HG03066 (cell line): Measurements from ENCODE around the gene P2RY6.
"Not testable (repeated sequence)": the region's sequence is repeated elsewhere in the genome, so short reads cannot be mapped to it uniquely, and the experiment has no call there.

Experiments
- ATAC-seq: cut with Tn5 transposase; IDR thresholded peaks from one replicate; pipeline ENCODE4 v1.9.1; 2021; ENCODE audit warnings: low read depth; ENCODE audit not compliant: unreplicated experiment

The P2RY6 gene

DNA sequence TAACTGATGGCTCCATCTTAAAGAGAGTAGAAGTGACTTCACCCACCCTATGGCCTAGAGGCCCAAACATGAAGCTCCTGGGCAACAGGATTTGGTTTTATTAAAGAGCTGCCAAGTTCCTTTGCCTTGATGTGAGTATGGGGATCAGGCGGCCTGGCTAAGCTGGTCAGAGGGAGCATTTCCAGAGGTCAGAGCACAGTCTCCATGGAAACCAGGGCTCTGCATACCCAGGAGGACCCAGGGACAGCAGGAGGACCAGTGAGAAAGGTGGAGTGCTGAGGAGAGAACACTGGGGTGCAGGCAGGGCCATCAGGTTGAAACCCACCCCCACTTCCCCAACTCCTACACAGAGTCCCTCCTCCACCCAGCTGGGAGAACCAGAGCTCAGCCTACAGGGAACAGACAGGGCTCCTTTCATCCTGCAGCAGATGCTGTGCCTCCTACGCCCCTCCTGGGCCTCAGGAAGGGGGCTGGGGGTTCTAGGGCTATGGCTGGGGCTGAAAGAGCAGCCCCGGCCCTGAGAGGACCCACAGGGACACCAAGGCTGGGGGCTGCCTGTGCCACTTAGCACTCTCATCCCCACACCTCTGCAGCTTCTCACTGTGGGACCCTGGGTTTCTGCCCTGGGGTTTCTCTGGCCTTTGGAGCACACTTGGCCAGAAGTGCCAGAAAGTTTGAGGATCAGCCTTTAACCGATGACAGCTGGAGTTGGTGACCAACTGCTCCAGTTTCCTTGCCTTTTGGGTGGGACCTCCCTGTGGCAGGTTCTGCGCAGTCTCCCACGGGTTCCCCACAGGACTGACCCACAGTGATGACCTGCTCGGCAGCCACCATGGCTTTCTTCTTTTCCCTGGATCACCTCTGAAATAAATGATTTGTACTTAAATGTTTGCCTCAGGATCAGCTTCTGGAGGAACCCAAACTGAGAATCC lies 13.8 kb upstream of the P2RY6 start:
- ATAC-seq: no peak

- no peak for ATAC-seq
Observed at GRCh38 chr11:73259406-73260126, 12.6 kb upstream of the P2RY6 start.

DNA sequence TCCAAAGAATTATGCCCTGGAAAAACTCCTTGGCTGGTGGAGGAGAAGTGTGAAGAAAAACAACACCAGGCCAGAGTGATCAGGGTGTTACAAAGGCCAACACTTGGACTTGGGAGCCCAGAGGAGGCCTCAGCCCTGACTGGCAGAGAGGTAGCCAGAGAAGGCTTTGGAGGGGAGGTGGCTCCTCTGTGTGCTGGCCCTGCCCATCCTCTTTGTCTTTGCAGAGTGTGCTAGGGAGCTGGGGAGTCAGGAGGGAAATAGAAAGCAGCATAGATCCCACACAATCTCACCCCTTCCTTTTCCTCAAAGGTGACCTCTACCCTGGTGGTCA lies 12.0 kb upstream of the P2RY6 start:
- ATAC-seq: no peak

DNA sequence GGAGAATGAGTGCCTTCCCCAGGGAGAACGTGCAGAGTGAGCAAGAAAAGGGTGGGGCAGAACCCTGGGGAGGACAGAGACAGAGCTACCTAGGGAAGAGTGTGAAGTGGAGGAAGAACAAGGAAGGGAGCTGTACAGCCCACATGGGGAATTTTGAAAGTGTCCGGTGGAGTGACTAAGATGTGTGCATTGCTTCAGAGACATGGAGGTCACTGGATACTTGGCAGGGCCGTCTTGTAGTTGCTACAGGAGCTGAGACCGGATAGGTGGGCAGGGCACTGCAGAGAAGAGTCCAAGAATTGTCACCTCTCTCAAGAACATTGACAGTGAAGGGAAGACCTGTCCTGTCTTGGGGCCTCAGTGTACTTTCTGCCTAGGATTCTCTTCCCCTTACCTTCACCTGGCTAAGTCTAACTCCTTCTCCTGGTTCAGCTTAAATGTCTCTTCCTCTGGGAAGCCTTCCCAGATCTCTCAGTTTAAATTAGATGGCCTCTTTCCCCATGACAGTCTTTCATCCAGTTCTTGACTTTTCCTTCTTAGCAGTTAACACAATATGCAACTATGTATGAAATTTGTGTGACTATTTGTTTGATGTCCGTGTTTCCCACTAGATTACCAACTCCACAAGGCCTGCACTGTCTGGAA lies 9.2 kb upstream of the P2RY6 start:
- ATAC-seq: no peak

DNA sequence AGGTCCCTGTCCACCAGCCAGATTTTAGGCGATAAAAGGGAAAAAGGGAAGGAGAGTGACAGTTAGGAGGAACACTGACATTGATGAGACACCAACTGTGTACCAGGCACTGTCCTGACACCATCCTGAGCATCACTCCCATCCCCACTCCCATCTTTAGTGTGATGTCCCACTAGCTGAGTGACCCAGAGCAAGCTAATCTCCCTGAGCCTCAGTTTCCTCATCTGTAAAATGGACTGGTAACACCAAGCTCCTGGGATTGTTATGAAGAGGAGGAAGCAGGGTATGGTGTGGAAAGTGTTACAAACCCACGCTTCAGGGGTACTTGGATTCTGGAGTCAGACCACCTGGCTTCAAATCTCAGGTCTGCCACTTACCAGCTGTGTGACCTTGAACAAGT lies 8.5 kb upstream of the P2RY6 start:
- ATAC-seq: no peak

- ATAC-seq: no peak
Observed at GRCh38 chr11:73265278-73265810, 6.8 kb upstream of the P2RY6 start.

- no peak for ATAC-seq
Observed at GRCh38 chr11:73265853-73266645, 6.1 kb upstream of the P2RY6 start.

DNA sequence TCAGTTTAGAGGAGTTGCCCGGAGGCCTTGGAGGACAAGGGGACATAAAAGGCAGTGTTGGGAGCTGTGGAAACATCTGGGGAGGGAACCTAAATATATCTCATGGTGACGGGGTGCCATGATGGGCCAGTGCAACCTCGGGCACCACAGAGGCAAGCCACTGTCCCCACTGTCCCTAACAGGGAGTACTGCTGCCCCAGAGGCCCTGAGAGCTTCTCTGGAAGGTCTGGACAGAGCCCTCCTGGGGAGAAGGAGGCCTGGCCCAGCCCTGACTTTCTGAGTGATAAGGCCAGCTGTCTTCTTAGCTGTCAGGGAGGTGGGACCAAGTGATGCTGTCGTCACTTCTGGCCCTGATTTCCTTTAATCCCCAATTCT lies 5.5 kb upstream of the P2RY6 start:
- ATAC-seq: no peak

DNA sequence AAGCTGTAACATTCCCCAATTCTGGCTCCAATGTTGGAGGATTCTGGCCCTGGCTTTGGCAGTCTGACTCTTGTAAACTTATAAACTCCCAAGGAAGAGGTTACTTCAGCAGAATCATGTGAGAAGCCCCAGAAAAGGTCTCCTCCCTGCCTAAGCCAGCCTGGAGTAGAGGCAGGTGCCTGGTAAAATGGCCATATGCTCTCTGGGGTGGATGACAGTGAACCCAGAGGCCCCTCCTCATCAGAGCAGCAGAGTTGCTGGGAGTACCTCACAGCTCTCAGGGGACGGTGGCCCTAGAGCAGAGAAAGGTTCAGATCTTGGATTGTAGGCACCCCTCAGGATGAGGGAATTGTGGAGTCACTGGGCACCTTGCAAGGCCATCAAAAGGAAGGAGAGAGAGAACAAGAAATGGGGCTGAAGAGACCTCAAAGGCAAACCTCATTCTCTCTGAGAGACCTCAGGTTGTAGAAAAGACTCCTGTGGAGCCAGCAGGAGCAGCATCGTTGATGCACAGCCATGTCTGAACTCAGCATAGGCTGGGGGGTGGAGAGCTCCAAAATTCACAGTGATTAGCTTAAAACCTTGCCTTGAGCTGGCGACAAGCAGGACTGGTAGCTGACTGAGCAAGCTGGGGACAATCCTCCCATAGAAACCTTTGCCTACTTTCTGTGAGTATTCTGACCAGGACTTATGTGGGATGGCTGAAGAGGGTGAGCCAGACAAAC lies 4.9 kb upstream of the P2RY6 start:
- ATAC-seq: no peak

DNA sequence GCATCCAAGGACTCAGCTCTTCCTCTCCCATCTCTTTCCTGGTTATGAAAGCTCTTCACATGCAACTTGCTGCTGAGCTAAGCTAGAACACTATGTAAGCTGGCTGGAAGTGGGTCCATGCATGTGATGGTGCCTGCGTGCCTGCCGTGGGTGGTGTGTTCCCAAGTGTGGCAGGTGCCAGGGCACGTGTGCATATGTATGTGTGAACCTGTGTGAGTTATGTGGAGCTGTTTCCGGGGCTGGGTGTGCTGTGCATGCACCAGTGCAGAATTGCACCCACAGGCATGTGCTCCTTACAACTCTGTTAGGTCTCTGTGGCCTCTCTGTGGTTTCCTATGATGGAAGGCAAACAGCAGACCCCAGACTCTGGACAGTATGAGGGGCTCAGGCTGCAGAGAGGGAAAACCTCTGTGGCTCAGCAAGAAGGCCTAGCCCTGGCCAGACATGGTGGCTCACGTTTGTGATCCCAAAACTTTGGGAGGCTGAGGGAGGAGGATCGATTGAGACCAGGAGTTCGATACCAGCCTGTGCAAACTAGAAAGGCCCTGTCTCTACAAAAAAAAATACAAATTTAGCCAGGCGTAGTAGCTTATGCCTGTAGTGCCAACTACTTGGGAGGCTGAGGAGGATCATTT lies 4.1 kb upstream of the P2RY6 start:
- no peak for ATAC-seq

DNA sequence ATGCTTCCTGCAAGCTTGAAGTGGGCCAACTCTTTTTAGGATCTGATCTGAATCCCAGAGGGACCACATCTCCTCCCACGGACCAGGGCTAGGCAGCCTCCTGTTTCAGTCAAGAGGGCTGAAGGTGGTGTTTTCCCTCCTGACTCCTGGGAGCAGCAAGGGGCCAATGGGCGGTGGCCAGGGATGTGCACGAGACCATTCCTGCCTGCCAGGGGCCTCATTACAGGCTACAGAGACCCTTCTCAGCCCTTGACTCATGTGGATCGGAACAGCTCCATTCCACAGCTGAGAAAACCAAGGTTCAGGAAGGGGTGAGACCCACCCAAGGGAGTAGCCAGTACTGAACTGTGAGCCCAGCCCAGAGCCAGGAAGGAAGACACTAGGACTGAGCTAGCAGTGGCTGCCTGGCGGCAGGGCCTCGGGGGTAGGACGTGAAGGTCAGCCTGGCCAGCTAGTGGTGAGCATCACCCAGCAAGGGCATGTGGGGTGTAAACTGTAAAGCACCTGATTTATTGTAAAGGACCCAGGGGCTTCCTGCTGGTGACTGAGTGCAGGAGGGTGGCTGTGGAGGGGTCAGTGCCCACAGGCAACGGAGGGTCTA lies 3.4 kb upstream of the P2RY6 start:
- no peak for ATAC-seq

DNA sequence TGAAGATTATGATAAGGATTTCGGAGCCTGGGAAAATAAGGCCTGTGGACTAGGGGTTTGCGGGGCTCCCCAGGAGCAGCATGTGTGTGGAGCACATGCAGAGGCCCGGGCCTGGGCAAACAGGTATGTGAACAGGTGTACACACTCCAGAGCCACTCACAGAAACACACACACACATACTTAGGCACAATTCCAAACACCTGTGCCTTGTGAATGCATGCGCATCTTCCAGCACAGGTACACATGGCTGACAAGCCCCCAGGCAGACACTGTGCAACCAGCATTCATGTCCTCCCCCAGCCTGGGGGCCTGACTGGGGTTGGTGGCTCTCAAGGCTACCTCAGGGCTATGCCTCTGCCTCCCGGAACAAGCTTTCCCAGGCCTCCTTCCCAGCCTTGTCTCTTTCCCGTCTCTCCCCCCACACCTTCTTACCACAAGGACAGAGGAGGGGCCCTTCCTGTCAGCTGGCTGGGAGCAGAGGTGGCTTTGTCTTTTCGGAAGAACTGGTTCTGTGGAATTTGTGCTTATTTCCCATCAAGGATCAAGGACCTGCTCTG lies 2.6 kb upstream of the P2RY6 start:
- no peak for ATAC-seq

- no peak for ATAC-seq
Observed at GRCh38 chr11:73270016-73270854, 1.9 kb upstream of the P2RY6 start.

- no peak for ATAC-seq
Observed at GRCh38 chr11:73270855-73271477, 1.2 kb upstream of the P2RY6 start.

- not testable (repeated sequence) for ATAC-seq
Observed at GRCh38 chr11:73271478-73271865, 666 bp upstream of the P2RY6 start.

- no peak for ATAC-seq
Observed at GRCh38 chr11:73272680-73273038, 521 bp downstream of the P2RY6 start.

GRCh38 chr11:73273222-73273895 lies 1.2 kb downstream of the P2RY6 start:
- ATAC-seq: no peak
